Measurements from ENCODE around the gene ROBO1. TPM values are rescaled to one million over a fixed set of nuclear protein-coding genes. Genes with fewer than 3 reads are reported as not detected.

ROBO1 gene
- total and polyA plus RNA-seq, 2 of the 13 experiments (the other 11 are each of a cell fraction or from before 2014, with no cell fraction given) = 52.2 to 71.0 TPM

DNA sequence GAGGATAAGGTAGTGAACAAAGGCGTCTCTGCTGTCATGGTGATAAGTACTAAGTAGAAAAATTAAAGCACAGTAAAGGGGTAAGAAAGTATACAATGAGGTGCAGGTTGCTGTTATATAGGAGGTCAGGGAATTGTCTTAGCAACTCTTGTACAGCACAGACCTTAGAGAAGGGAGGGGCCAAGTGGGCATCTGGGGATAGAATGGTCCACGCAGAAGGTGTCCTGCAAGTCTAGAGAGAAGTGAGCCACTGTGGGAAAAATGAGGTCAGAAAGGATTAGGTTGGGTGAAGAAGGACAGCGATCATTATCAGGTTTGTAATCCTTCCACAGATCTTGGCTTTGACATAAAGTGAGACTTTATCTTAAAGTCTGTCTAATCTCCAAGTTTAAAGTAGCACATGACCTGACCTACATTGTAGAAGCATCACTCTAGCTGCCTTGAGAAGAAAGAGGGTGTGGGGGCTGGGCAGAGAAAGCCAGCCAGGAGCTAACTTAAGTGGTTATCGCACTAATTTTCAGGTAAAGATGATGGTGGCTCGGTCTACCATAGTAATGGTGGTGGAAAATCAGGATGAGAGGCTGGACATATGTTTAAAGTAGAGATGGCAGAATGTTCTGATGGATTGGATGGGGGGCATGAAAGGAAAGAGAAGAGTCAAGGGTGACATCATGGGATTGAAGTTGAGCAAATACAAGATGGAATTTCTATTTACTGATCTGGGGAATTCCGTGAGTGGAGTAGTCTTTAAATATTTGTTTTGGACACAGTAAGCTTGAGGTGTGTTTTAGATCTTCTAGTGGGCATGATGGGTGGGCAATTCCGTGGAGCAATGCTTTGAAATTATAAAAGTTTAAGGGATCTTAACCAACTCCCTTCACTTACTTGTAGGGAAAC is 919.2 kb downstream of the ROBO1 start (continued):
- peak; percentile 85; the same call in 1 of the 2 replicates for TF ChIP-seq TBX3 (IDR thresholded peaks at IDR 0.05; ENCODE audit: borderline replicate concordance)
- TF ChIP-seq, protein P1, sequence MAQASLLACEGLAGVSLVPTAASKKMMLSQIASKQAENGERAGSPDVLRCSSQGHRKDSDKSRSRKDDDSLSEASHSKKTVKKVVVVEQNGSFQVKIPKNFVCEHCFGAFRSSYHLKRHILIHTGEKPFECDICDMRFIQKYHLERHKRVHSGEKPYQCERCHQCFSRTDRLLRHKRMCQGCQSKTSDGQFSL (CRISPR knock-in tag; IDR thresholded peaks at IDR 0.05) = no peak
- peak; percentile 49; the same call in 1 of the 2 replicates for TF ChIP-seq KDM6A (CRISPR knock-in tag; IDR thresholded peaks at IDR 0.05; ENCODE audit: low read depth)
- TF ChIP-seq NR2F2 (IDR thresholded peaks at IDR 0.05; ENCODE audit: borderline replicate concordance, low read depth) = peak; percentile 95
- 0 out of 2 replicates have a peak, but pooled peaks have one; percentile 30 for TF ChIP-seq REPIN1 (CRISPR knock-in tag; IDR thresholded peaks at IDR 0.05; ENCODE audit: borderline replicate concordance, low read depth)
- TF ChIP-seq MED1 (CRISPR knock-in tag; IDR thresholded peaks at IDR 0.05) = peak; percentile 88
- TF ChIP-seq, protein P2, sequence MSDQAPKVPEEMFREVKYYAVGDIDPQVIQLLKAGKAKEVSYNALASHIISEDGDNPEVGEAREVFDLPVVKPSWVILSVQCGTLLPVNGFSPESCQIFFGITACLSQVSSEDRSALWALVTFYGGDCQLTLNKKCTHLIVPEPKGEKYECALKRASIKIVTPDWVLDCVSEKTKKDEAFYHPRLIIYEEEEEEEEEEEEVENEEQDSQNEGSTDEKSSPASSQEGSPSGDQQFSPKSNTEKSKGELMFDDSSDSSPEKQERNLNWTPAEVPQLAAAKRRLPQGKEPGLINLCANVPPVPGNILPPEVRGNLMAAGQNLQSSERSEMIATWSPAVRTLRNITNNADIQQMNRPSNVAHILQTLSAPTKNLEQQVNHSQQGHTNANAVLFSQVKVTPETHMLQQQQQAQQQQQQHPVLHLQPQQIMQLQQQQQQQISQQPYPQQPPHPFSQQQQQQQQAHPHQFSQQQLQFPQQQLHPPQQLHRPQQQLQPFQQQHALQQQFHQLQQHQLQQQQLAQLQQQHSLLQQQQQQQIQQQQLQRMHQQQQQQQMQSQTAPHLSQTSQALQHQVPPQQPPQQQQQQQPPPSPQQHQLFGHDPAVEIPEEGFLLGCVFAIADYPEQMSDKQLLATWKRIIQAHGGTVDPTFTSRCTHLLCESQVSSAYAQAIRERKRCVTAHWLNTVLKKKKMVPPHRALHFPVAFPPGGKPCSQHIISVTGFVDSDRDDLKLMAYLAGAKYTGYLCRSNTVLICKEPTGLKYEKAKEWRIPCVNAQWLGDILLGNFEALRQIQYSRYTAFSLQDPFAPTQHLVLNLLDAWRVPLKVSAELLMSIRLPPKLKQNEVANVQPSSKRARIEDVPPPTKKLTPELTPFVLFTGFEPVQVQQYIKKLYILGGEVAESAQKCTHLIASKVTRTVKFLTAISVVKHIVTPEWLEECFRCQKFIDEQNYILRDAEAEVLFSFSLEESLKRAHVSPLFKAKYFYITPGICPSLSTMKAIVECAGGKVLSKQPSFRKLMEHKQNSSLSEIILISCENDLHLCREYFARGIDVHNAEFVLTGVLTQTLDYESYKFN (CRISPR knock-in tag; conservative IDR thresholded peaks at IDR 0.05) = peak; percentile 90
- TF ChIP-seq SOX5 (CRISPR knock-in tag; IDR thresholded peaks at IDR 0.05; ENCODE audit: borderline replicate concordance) = peak; percentile 89
- peak; percentile 28; the same call in 1 of the 2 replicates for TF ChIP-seq CEBPB (IDR thresholded peaks at IDR 0.05; ENCODE audit: borderline replicate concordance, low read depth, low read length)
- TF ChIP-seq TCF7 (IDR thresholded peaks at IDR 0.05; ENCODE audit: low read depth) = peak; percentile 94
- TF ChIP-seq, protein P3, sequence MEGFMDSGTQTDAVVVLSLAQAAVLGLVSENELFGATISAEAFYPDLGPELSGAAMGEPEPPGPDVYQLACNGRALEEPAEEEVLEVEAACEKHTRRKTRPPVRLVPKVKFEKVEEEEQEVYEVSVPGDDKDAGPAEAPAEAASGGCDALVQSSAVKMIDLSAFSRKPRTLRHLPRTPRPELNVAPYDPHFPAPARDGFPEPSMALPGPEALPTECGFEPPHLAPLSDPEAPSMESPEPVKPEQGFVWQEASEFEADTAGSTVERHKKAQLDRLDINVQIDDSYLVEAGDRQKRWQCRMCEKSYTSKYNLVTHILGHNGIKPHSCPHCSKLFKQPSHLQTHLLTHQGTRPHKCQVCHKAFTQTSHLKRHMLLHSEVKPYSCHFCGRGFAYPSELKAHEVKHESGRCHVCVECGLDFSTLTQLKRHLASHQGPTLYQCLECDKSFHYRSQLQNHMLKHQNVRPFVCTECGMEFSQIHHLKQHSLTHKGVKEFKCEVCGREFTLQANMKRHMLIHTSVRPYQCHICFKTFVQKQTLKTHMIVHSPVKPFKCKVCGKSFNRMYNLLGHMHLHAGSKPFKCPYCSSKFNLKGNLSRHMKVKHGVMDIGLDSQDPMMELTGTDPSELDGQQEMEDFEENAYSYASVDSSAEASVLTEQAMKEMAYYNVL (CRISPR knock-in tag; IDR thresholded peaks at IDR 0.05; ENCODE audit: borderline replicate concordance) = peak; percentile 91; the same call in 1 of the 2 replicates
- 0 out of 2 replicates have a peak, but pooled peaks have one; percentile 13 for TF ChIP-seq KDM5A (IDR thresholded peaks at IDR 0.05; ENCODE audit: borderline replicate concordance, low read length)
- TF ChIP-seq SMAD9 (CRISPR knock-in tag; IDR thresholded peaks at IDR 0.05) = no peak
- TF ChIP-seq SALL1 (CRISPR knock-in tag; IDR thresholded peaks at IDR 0.05) = peak; percentile 71; the same call in 1 of the 2 replicates
- peak; percentile 22 for TF ChIP-seq YY1 (IDR thresholded peaks at IDR 0.05; ENCODE audit: insufficient read depth, insufficient replicate concordance, low read depth, low read length)
- TF ChIP-seq SIX1 (CRISPR knock-in tag; IDR thresholded peaks at IDR 0.05; ENCODE audit: borderline replicate concordance) = peak; percentile 73; the same call in 1 of the 2 replicates
- peak; percentile 95 for TF ChIP-seq NFIC (IDR thresholded peaks at IDR 0.05; ENCODE audit: low read length)
- peak; percentile 86 for TF ChIP-seq RARA (CRISPR knock-in tag; IDR thresholded peaks at IDR 0.05)
- peak; percentile 82 for TF ChIP-seq MEIS2 (CRISPR knock-in tag; IDR thresholded peaks at IDR 0.05)
- TF ChIP-seq NFIB (CRISPR knock-in tag; IDR thresholded peaks at IDR 0.05; ENCODE audit: borderline replicate concordance) = no peak
